GOT3 (cell line): ENCODE data around the gene PLEKHM2.

Experiments used
- DNase-seq: peaks from one replicate; lab custom pipeline; 2025; ENCODE audit warnings: mixed read lengths; lab: John Stamatoyannopoulos, UW

The PLEKHM2 gene

GRCh38 chr1:15701784-15702183, 17.7 kb downstream of the PLEKHM2 start:
- no peak for DNase-seq

- no peak for DNase-seq
Observed at GRCh38 chr1:15702722-15703550, 18.8 kb downstream of the PLEKHM2 start.

- no peak for DNase-seq
Observed at GRCh38 chr1:15703562-15703961, 19.4 kb downstream of the PLEKHM2 start.

- DNase-seq, result no peak
Observed at GRCh38 chr1:15704526-15705183, 20.5 kb downstream of the PLEKHM2 start.

GRCh38 chr1:15705184-15705566, 21.1 kb downstream of the PLEKHM2 start:
- DNase-seq, result no peak

GRCh38 chr1:15706751-15707150, 22.6 kb downstream of the PLEKHM2 start:
- DNase-seq, result no peak

- no peak for DNase-seq
Observed at GRCh38 chr1:15707239-15707925, 23.3 kb downstream of the PLEKHM2 start.

GRCh38 chr1:15708486-15709137, 24.5 kb downstream of the PLEKHM2 start:
- DNase-seq, result no peak

GRCh38 chr1:15709226-15709625, 25.1 kb downstream of the PLEKHM2 start:
- DNase-seq, result no peak

GRCh38 chr1:15712168-15712567, 28.0 kb downstream of the PLEKHM2 start:
- DNase-seq, result no peak

- DNase-seq, result no peak
Observed at GRCh38 chr1:15714406-15715136, 30.5 kb downstream of the PLEKHM2 start.

- no peak for DNase-seq
Observed at GRCh38 chr1:15717418-15718125, 33.5 kb downstream of the PLEKHM2 start.

- no peak for DNase-seq
Observed at GRCh38 chr1:15718199-15718601, 34.1 kb downstream of the PLEKHM2 start.

GRCh38 chr1:15719381-15720120, 35.4 kb downstream of the PLEKHM2 start:
- DNase-seq, result no peak

- no peak for DNase-seq
Observed at GRCh38 chr1:15720861-15721260, 36.7 kb downstream of the PLEKHM2 start.

- no peak for DNase-seq
Observed at GRCh38 chr1:15722411-15722810, 38.3 kb downstream of the PLEKHM2 start.

GRCh38 chr1:15722836-15723532, 38.9 kb downstream of the PLEKHM2 start:
- no peak for DNase-seq

GRCh38 chr1:15723631-15724246, 39.6 kb downstream of the PLEKHM2 start:
- DNase-seq, result no peak
